Smooth muscle cell (in vitro differentiated cells): ENCODE measurements around the gene COPS4. TPM values are rescaled to one million over a fixed set of nuclear protein-coding genes. Genes with fewer than 3 reads are reported as not detected.

Source experiments
- DNase-seq: peaks from one replicate; lab custom pipeline; 2025; ENCODE audit not compliant: unreplicated experiment; lab: John Stamatoyannopoulos, UW
- H2AFZ ChIP-seq: fragments of 200-600 bp; sonication (generic); 2 replicates; pipeline ENCODE4 v1.6.0; 2016; ENCODE audit warnings: antibody characterized with exemption, low read depth, mild to moderate bottlenecking
- H3F3A ChIP-seq: fragments of 200-600 bp; sonication (generic); 2 replicates; pipeline ENCODE4 v1.6.0; 2017; ENCODE audit warnings: antibody characterized with exemption, low read depth
- H3K27ac ChIP-seq: fragments of 200-600 bp; sonication (generic); 2 replicates; pipeline ENCODE4 v1.5.1; 2016; ENCODE audit warnings: low read depth, mild to moderate bottlenecking
- H3K27me3 ChIP-seq: fragments of 200-600 bp; sonication (generic); 2 replicates; pipeline ENCODE4 v1.6.1; 2016; ENCODE audit warnings: low read depth, mild to moderate bottlenecking
- H3K36me3 ChIP-seq: fragments of 200-600 bp; sonication (generic); 2 replicates; pipeline ENCODE4 v1.5.1; 2016; ENCODE audit warnings: low read depth
- H3K4me1 ChIP-seq: fragments of 200-600 bp; sonication (generic); 2 replicates; pipeline ENCODE4 v1.5.1; 2016; ENCODE audit warnings: low read depth
- H3K4me2 ChIP-seq: fragments of 200-600 bp; sonication (generic); 2 replicates; pipeline ENCODE4 v1.6.0; 2016; ENCODE audit warnings: mild to moderate bottlenecking
- H3K4me3 ChIP-seq: fragments of 200-600 bp; sonication (generic); 2 replicates; pipeline ENCODE4 v1.5.1; 2016; ENCODE audit warnings: mild to moderate bottlenecking
- H3K79me2 ChIP-seq: fragments of 200-600 bp; sonication (generic); 2 replicates; pipeline ENCODE4 v1.6.0; 2016; ENCODE audit warnings: low read depth, mild to moderate bottlenecking
- H3K9ac ChIP-seq: fragments of 200-600 bp; sonication (generic); 2 replicates; pipeline ENCODE4 v1.6.0; 2016; ENCODE audit warnings: low read depth
- H3K9me3 ChIP-seq: fragments of 200-600 bp; sonication (generic); replicated peaks from 2 replicates; pipeline ENCODE4 v1.5.1; 2016; ENCODE audit warnings: low read depth
- H4K20me1 ChIP-seq: fragments of 200-600 bp; sonication (generic); 2 replicates; pipeline ENCODE4 v1.6.0; 2016; ENCODE audit warnings: low read depth
- CTCF ChIP-seq: fragments of 200-600 bp; sonication (generic); IDR thresholded peaks from 2 replicates; pipeline ENCODE4 v1.5.1; 2017; ENCODE audit warnings: borderline replicate concordance, mild to moderate bottlenecking, antibody characterized with exemption; ENCODE audit not compliant: insufficient read depth, poor library complexity, severe bottlenecking
- WGBS: methylation state at CpG from one replicate; pipeline ENCODE4 v1.1.7; 2016; ENCODE audit warnings: low lambda C conversion rate; 5-methylcytosine and 5-hydroxymethylcytosine counted together
- polyA plus RNA-seq: library from polyadenylated mRNA; unstranded; fragments of >200 nt; fragmentation: Nextera tagmentation; extraction: Ambion mirVana; gene quantifications from 2 replicates; pipeline ENCODE4 v1.2.1, GENCODE V29; 2016
- total RNA-seq: library from RNA; depleted of rRNA; stranded (reverse); fragments of >200 nt; gene quantifications from 2 replicates; pipeline ENCODE4 v1.2.3, GENCODE V29; 2014

The COPS4 gene
- total and polyA plus RNA-seq, 2 experiments from 2014 or later: 41.2 to 55.5 TPM

DNA sequence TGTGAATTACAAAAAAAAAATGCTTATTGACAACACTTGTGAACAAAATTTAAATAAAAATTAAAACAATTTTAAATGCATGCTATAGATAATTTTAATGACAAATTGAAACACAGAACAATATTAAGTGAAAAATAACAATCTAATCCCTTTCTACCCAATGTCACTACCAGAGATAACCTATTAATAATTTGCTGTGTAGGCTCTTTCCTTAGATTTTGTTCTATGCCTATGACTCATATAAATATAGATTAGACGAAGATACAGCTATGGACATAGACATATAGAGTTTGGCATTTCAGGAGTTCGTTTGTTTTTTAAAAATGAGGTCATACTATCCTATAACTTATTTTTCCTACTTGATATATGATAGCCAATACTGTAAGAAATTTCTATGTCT lies 61.4 kb downstream of the COPS4 start:
- no peak overlapping the region for H2AFZ ChIP-seq
- no peak overlapping the region for H3K27ac ChIP-seq
- WGBS: 91% methylated on average over 2 of the region's 2 CpGs
- H3K9me3 ChIP-seq: no peaks in the 10 kb centered on the region
- no peaks in the 10 kb centered on the region for H3K27me3 ChIP-seq
- TF ChIP-seq CTCF: no peak
- no peak for DNase-seq
- H3F3A ChIP-seq: no peaks in the 10 kb centered on the region
- no peak overlapping the region for H3K4me2 ChIP-seq
- H3K4me3 ChIP-seq: no peak overlapping the region
- H4K20me1 ChIP-seq: no peaks in the 10 kb centered on the region
- no peaks in the 10 kb centered on the region for H3K4me1 ChIP-seq
- no peaks in the 10 kb centered on the region for H3K79me2 ChIP-seq
- no peak overlapping the region for H3K9ac ChIP-seq
- H3K36me3 ChIP-seq: no peaks in the 10 kb centered on the region

DNA sequence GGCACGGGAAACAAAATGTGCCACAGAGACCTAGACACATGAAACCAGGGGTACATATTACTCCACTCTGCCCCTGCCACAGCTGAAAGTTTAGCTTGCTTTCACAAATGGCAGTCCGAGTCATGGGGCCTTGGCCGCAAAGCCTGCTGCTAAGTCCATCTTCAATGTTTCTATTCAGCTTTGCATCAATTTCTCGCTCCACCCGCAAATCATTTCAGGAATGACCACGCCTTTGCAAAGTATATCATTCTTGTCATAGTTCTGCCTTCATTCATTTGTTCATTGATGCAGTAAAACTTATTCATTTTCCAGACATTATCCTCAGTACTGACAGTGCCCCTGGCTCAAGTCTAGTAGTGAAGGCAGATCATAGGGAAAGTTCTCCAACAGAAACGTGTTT lies 70.0 kb downstream of the COPS4 start:
- H3K9ac ChIP-seq: no peak overlapping the region
- H3K27me3 ChIP-seq: no peaks in the 10 kb centered on the region
- H2AFZ ChIP-seq: no peak overlapping the region
- no peaks in the 10 kb centered on the region for H4K20me1 ChIP-seq
- no peak for DNase-seq
- no peaks in the 10 kb centered on the region for H3K79me2 ChIP-seq
- no peaks in the 10 kb centered on the region for H3F3A ChIP-seq
- 96% methylated on average over 7 of the region's 7 CpGs for WGBS
- H3K4me2 ChIP-seq: no peak overlapping the region
- H3K27ac ChIP-seq: no peak overlapping the region
- H3K4me3 ChIP-seq: no peak overlapping the region
- no peaks in the 10 kb centered on the region for H3K36me3 ChIP-seq
- H3K4me1 ChIP-seq: no peaks in the 10 kb centered on the region
- no peak for TF ChIP-seq CTCF
- no peaks in the 10 kb centered on the region for H3K9me3 ChIP-seq

DNA sequence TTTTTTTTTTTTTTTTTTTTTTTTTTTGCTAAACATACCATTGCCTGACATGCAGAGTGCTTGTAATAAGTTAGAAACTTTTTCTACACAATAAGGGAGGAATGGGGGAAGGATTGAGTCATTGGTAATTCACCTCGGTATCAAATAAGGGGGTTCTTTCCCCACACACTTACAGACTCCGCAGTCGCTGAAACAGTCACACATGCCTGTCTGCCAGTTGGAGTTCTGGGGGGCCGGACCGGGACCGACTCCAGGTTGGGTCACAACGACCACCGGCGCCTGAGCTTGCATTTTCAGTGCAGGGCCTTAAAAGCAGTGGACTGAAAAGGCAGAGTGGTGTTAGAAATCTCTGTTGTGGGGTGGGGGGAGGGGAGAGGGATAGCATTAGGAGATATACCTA lies 72.6 kb downstream of the COPS4 start:
- no peaks in the 10 kb centered on the region for H4K20me1 ChIP-seq
- no peak for TF ChIP-seq CTCF

DNA sequence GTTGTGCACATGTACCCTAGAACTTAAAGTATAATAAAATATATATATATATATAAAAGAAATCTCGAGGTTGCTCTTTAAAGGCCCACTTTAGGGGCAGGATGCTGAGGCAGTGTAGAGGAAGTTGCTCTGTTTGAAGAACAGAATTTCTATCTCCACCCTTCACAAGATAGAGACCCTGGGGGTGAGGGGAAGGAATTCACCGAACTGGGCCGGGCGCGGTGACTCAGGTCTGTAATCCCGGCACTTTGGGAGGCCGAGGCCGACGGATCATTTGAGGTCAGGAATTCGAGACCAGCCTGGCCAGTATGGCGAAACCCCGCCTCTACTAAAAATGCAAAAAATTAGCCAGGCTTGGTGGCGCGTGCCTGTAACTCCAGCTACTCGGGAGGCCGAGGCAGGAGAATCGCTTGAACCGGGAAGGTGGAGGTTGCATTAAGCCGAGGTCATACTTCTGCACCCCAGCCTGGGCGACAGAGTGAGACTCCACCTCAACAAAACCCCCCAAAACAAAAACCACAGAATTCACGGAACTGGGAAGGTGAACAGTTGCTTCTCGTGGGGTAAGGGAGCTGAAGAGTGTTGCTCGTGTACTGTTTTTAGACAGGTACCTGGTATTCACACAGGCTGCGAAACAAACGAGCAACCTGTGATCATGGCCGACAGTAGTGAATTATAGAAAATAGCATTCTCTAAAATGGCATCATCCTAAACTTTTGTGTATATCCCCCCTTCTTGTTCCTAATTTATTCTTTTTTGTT lies 73.3 kb downstream of the COPS4 start:
- Histone ChIP-seq H3K9ac (no peak overlapping the region), H3K9me3 (no peaks in the 10 kb centered on the region), H3K4me1 (no peaks in the 10 kb centered on the region), H3K4me2 (no peak overlapping the region), H3K36me3 (no peaks in the 10 kb centered on the region), H3F3A (no peaks in the 10 kb centered on the region), H3K27me3 (no peaks in the 10 kb centered on the region), H3K27ac (no peak overlapping the region), H2AFZ (peak overlapping the region; percentile 98), H3K79me2 (no peaks in the 10 kb centered on the region), H3K4me3 (peak overlapping the region; percentile 72), H4K20me1 (no peaks in the 10 kb centered on the region)
- DNase-seq: no peak
- 92% methylated on average over 26 of the region's 26 CpGs for WGBS
- no peak for TF ChIP-seq CTCF

More for the DNA sequence above, 72.6 kb downstream of the COPS4 start:
- H3K4me1 ChIP-seq: no peaks in the 10 kb centered on the region
- H3K9ac ChIP-seq: no peak overlapping the region
- no peak overlapping the region for H3K27ac ChIP-seq
- no peaks in the 10 kb centered on the region for H3K9me3 ChIP-seq
- DNase-seq: no peak
- 96% methylated on average over 9 of the region's 9 CpGs for WGBS
- no peak overlapping the region for H2AFZ ChIP-seq
- H3K4me2 ChIP-seq: no peak overlapping the region
- no peaks in the 10 kb centered on the region for H3K36me3 ChIP-seq
- H3K27me3 ChIP-seq: no peaks in the 10 kb centered on the region
- no peaks in the 10 kb centered on the region for H3F3A ChIP-seq
- no peaks in the 10 kb centered on the region for H3K79me2 ChIP-seq
- no peak overlapping the region for H3K4me3 ChIP-seq
